Skeletal muscle tissue (tissue), 4 donors: Measurements from ENCODE around the gene HGFAC. TPM values are rescaled to one million over a fixed set of nuclear protein-coding genes. Genes with fewer than 3 reads are reported as not detected.
A peak's percentile ranks its signal among the peaks of the same experiment; 100 is the strongest.

Source experiments
- H3K27ac ChIP-seq: one replicate; pipeline ENCODE4 v1.7.0; 2013; ENCODE audit warnings: mild to moderate bottlenecking, low read depth, low read length, inconsistent platforms
- H3K27me3 ChIP-seq, 3 donors: one replicate each; pipeline ENCODE4 v1.7.0; 2013; ENCODE audit warnings: low read length in 3 of 3; ENCODE audit not compliant: control insufficient read depth in 3 of 3, insufficient read depth in 3 of 3
- H3K36me3 ChIP-seq, 3 donors: one replicate each; pipeline ENCODE4 v1.7.0; 2013; ENCODE audit warnings: low read length in 3 of 3; ENCODE audit not compliant: control insufficient read depth in 3 of 3, insufficient read depth in 3 of 3
- H3K4me1 ChIP-seq, 3 donors: one replicate each; pipeline ENCODE4 v1.7.0; 2013; ENCODE audit warnings: low read length in 3 of 3, mild to moderate bottlenecking in 3 of 3; ENCODE audit not compliant: control insufficient read depth in 3 of 3, insufficient read depth in 3 of 3
- H3K4me3 ChIP-seq, 3 donors: one replicate each; pipeline ENCODE4 v1.7.0; 2013; ENCODE audit warnings: low read length in 3 of 3
- H3K9ac ChIP-seq, 3 donors: one replicate each; pipeline ENCODE4 v1.7.0; 2013; ENCODE audit warnings: low read length in 3 of 3, mild to moderate bottlenecking in 3 of 3, moderate library complexity in 2 of 3, low read depth in 1 of 3
- H3K9me3 ChIP-seq, 3 donors: one replicate each; pipeline ENCODE4 v1.7.0; 2013; ENCODE audit warnings: low read length in 3 of 3; ENCODE audit not compliant: control insufficient read depth in 3 of 3
- total RNA-seq: library from RNA; depleted of rRNA; stranded (reverse); fragments of >200 nt; gene quantifications from one replicate; pipeline ENCODE4 v1.2.3, GENCODE V29; 2014
- donor health status: Osteomylitis.

HGFAC gene
- total RNA-seq, 1 donor from 2014 or later, result 0.52 TPM

DNA sequence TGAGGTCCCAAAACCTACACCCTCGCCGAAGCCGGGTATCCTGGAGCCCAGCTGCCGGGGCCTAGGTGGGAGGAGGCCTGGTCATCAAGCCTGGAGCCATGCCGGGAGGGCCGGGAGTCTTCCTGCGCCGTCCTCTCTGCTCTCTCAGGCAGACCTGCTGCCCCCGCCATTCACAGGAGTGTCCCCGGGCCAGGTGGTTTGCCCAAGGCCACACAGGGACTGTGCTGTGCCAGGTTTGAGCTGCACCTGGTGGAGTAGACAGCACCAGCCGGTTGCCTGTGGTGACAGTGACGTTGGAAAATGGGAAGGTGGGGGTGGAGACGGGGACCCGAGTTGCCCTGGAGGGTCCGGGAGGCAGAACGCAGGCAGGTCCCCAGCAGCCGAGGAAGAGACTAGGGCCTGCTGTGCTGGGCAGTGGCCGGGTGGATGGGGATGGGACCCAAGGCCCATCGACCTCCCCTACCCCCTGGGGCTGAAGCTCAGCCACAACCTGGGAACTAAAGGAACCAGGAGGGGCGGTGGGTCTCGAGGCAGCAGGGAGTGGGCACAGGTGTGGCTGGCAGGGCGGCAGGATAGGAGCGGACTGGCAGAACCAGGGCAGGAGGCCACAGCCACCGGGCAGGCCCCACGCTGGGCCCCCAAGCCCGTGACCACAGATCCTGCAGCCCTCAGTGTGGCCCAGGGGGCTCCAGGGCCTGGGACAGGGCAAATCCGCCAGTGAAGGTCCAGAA lies 30.8 kb downstream of the HGFAC start:
- H3K9ac ChIP-seq, result peak overlapping the region in 2 of 3 donors; percentile 47 to 64
- no peak overlapping the region for H3K27ac ChIP-seq
- peak overlapping the region in 1 of 3 donors; percentile 13 for H3K4me3 ChIP-seq
- peaks cover 0 to 4% (median 0%) of the 10 kb centered on the region in 3 donors for H3K27me3 ChIP-seq
- peaks cover 11 to 69% (median 47%) of the 10 kb centered on the region in 3 donors for H3K4me1 ChIP-seq
- peaks cover 3 to 20% (median 3%) of the 10 kb centered on the region in 3 donors for H3K36me3 ChIP-seq
- peaks cover 0 to 4% (median 0%) of the 10 kb centered on the region in 3 donors for H3K9me3 ChIP-seq

- no peaks in the 10 kb centered on the region for H3K9me3 ChIP-seq
- peaks cover 3 to 22% (median 3%) of the 10 kb centered on the region in 3 donors for H3K36me3 ChIP-seq
- H3K27me3 ChIP-seq, result peaks cover 0 to 4% (median 0%) of the 10 kb centered on the region in 3 donors
- peaks cover 10 to 65% (median 39%) of the 10 kb centered on the region in 3 donors for H3K4me1 ChIP-seq
- peak overlapping the region in 1 of 3 donors; percentile 13 for H3K4me3 ChIP-seq
- peak overlapping the region in 1 of 3 donors; percentile 64 for H3K9ac ChIP-seq
- no peak overlapping the region for H3K27ac ChIP-seq
Observed at GRCh38 chr4:3473181-3473950, 31.6 kb downstream of the HGFAC start.

- no peak overlapping the region for H3K27ac ChIP-seq
- H3K4me3 ChIP-seq, result no peak overlapping the region
- peaks cover 8 to 63% (median 31%) of the 10 kb centered on the region in 3 donors for H3K4me1 ChIP-seq
- peaks cover 3 to 25% (median 3%) of the 10 kb centered on the region in 3 donors for H3K36me3 ChIP-seq
- peaks cover 0 to 4% (median 0%) of the 10 kb centered on the region in 3 donors for H3K27me3 ChIP-seq
- no peak overlapping the region for H3K9ac ChIP-seq
- no peaks in the 10 kb centered on the region for H3K9me3 ChIP-seq
Observed at GRCh38 chr4:3473996-3474765, 32.4 kb downstream of the HGFAC start.

DNA sequence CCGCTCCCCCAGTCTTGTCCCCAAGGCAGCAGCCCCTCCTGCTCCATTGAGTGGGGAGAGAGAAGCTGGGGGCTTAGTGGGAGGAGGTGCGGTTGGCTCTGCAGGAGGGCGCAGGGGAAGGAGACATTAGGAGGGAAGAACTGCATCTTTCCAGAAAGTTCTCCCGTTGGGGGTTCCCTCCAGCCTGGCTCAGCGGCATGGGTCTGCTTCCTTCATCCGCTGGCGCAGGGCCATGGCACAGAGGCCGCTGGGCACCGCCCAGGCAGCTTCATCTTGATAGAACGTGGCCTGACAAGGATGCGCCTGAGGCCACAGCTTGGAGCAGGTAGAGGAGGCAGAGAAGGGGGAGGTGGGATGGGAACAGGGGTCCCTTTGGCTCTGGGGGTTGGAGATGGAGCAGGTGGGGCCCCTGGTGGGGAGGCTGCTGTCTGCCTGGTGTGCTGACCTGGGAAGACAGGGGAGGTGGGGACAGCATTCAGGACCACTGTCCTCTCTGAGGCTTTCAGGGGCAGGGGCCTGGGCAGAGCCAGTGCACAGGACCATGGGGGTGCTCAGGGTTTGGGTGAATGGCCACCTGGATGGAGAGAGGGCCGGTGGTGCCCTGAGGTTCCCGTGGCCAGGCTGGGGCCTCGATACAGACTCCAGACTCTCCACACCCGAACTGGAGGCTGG lies 33.4 kb downstream of the HGFAC start:
- H3K9me3 ChIP-seq, result no peaks in the 10 kb centered on the region
- peaks cover 0 to 2% (median 0%) of the 10 kb centered on the region in 3 donors for H3K27me3 ChIP-seq
- H3K36me3 ChIP-seq, result peaks cover 3 to 25% (median 3%) of the 10 kb centered on the region in 3 donors
- H3K4me1 ChIP-seq, result peaks cover 11 to 64% (median 36%) of the 10 kb centered on the region in 3 donors
- H3K27ac ChIP-seq, result no peak overlapping the region
- no peak overlapping the region for H3K9ac ChIP-seq
- no peak overlapping the region for H3K4me3 ChIP-seq

DNA sequence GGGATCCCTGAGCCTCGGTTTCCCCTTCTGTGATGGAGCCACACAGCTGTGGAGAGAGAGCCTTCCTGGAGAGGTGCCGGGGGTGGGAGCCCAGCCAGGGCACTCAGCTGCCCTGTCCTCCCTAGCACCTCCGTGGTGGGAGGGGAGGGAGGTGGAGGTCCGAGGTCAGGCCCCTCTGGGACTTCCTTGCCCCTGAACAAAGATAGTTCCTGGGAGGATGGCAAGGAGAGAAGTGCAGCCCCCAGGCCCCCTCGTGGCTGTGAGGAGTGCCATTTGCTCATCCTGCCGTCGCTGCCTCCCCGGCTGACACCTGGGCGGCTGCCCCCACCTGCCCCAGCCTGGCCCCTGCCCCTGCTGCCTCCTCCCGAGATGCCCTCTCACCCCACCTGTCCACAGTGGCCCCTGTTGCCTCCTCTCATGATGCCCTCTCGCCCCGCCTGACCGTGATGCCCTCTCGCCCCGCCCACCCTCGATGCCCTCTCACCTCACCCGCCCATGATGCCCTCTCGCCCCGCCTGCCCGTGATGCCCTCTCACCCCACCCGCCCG lies 34.0 kb downstream of the HGFAC start:
- Histone ChIP-seq H3K9me3 (no peaks in the 10 kb centered on the region), H3K4me1 (peaks cover 17 to 65% (median 37%) of the 10 kb centered on the region in 3 donors), H3K4me3 (no peak overlapping the region), H3K27me3 (no peaks in the 10 kb centered on the region), H3K27ac (no peak overlapping the region), H3K9ac (no peak overlapping the region), H3K36me3 (peaks cover 3 to 25% (median 3%) of the 10 kb centered on the region in 3 donors)

- Histone ChIP-seq H3K4me1 (peaks cover 20 to 66% (median 38%) of the 10 kb centered on the region in 3 donors), H3K4me3 (no peak overlapping the region)
Observed at GRCh38 chr4:3476341-3476747, 34.6 kb downstream of the HGFAC start.

DNA sequence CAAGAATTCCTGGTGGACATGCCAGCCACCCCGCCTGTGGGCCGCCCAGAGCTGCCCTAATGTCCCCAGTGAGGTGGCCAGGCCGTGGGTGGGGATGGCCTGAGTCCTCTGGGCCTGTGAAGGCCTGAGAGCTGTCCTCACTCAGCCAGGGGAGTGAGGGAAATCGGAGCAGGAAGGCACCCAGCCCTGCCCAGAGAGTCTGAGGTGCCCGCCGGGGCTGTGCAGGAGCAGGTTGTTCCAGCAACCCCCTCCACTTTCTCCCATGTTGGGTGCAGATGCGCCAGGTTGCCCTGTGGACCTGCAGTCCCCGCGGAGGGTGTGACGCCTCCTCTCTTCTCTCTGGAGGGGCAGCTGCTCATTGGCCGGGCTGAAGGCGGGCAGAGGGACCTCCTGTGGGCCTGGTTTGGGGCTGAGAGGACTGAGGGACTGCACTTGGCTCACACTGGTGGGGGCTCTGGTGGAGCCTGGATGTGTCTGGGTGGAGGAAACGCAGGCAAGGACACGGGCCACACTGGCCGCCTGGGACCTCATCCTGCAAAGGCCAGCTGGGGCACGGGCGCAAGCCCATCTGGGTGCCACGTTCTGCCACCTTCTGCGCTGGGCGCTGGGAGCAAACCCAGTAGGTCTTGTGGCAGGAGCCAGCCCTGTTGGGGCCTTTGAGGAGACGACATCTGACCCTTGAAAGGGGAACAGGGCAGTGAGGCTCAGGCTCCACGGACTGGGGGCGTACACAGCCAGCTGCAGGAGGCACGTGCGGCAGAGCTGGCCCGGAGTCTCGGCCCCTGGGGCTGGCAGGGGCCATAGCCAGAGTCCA lies 35.4 kb downstream of the HGFAC start:
- Histone ChIP-seq H3K36me3 (peaks cover 3 to 20% (median 3%) of the 10 kb centered on the region in 3 donors), H3K27ac (no peak overlapping the region), H3K4me1 (peaks cover 26 to 69% (median 46%) of the 10 kb centered on the region in 3 donors), H3K9ac (peak overlapping the region in 1 of 3 donors; percentile 60), H3K27me3 (no peaks in the 10 kb centered on the region), H3K4me3 (no peak overlapping the region), H3K9me3 (no peaks in the 10 kb centered on the region)

More at GRCh38 chr4:3476341-3476747, 34.6 kb downstream of the HGFAC start:
- H3K36me3 ChIP-seq, result peaks cover 3 to 20% (median 3%) of the 10 kb centered on the region in 3 donors
- H3K9ac ChIP-seq, result no peak overlapping the region
- H3K9me3 ChIP-seq, result no peaks in the 10 kb centered on the region
- no peaks in the 10 kb centered on the region for H3K27me3 ChIP-seq
- H3K27ac ChIP-seq, result no peak overlapping the region

GRCh38 chr4:3477750-3478430 lies 36.1 kb downstream of the HGFAC start:
- no peaks in the 10 kb centered on the region for H3K9me3 ChIP-seq
- H3K9ac ChIP-seq, result peak overlapping the region in 1 of 3 donors; percentile 60
- peaks cover 0 to 4% (median 0%) of the 10 kb centered on the region in 3 donors for H3K27me3 ChIP-seq
- no peak overlapping the region for H3K27ac ChIP-seq
- no peak overlapping the region for H3K4me3 ChIP-seq
- peaks cover 3 to 20% (median 3%) of the 10 kb centered on the region in 3 donors for H3K36me3 ChIP-seq
- peaks cover 28 to 69% (median 45%) of the 10 kb centered on the region in 3 donors for H3K4me1 ChIP-seq
